Stimulated activated CD4-positive, alpha-beta T cell treated with anti-CD3 and anti-CD28 coated beads, Interleukin-15, amount 100 ng/mL, for 1 hour (primary cell): ENCODE measurements around the gene BCOR.

Experiments
- DNase-seq, 2 donors: peaks; one replicate each; pipeline ENCODE4 v3.0.0-alpha.2; 2020; ENCODE audit warnings: low read depth in 1 of 2, low spot score in 1 of 2

Gene BCOR

DNA sequence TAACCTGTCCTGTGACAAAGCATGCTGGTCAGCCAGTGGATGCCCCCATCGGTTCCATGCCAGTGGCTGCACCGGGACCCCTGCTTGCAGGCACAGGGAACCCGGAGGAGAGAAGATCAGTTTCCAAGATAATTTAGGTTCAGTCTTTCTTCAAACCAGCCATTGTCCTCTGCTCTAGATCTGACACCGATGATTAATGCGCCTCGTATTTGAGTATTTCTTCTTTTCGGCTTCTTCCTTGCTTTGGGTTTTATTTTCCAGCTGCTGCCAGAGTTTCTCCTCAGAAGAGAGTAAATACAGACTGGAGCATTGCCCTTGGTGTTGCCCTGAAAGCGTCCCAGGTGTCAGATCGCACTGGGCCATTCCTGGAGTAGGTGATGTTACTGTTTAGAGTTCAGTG, 19.2 kb upstream of the BCOR start:
- no peak for DNase-seq

DNA sequence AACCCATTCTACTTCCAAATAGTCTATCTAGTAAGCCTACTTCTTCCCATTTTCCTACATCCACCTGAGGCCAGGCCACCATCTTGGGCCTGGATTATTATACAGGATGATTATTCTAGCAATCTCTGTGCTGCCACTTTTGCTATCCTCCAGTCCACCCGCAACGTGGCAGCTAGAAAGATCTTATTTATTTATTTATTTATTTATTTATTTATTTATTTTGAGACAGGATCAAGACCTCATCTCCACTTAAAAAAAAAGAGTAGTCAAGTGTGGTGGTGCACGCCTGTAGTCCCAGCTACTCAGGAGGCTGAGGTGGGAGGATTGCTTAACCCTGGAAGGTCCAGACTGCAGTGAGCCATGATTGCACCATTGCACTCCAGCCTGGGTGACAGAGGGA, 15.2 kb upstream of the BCOR start:
- DNase-seq: no peak

DNA sequence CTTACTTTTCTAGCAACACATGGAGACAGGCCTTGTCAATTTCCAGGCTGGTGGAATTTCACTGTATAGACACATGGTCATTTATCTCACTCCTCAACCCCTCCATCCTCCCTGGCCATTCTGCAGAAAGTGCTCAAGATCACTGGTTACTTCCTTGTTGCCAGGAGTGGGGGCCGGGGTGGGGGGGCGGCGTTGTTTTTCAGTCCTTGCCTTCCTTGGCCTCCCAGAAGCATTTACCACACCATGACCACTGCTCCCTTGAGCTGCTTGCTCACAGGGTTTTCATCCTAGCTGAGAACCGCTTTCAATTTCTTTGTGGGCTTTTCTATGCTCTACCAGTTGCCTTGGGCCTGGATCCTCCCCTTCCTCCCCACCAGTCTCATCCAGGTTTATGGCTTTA, 14.1 kb upstream of the BCOR start:
- no peak for DNase-seq

DNA sequence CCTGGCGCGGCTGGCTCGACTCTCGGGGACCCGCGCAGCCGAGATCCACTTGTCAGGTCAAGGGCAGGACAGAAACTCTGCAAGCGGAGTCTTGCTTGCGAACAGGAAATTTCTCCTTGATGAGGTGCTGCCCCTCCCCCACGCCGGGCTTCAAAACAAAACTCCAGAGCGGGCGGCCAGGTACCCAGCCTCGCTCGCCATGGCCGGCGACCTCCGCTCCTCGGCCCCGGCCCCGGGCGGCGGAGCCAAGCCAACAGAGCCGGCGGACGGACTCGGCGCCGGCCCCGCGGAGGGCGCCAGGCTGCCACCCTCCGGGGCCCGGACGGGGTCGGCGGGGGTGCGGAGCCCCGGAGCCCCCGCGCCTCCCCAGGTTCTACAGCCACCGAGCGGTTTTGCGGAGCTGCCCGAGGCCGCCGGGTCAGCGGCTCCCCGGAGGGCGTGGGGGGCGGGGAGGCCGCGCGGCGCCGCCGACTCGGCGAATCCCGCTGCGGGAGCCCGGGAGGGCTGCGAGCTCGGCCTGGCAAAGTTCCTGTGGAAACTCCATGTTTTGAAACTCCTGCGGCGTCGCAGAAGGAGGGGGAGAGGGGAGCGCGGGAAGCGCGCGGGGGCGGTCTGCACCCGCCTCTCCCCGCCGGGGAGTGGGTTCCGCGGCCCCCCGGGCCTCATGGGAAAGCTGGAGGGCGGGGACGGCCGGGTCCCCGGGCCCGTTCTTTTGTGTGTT, 11.7 kb upstream of the BCOR start:
- DNase-seq: no peak

DNA sequence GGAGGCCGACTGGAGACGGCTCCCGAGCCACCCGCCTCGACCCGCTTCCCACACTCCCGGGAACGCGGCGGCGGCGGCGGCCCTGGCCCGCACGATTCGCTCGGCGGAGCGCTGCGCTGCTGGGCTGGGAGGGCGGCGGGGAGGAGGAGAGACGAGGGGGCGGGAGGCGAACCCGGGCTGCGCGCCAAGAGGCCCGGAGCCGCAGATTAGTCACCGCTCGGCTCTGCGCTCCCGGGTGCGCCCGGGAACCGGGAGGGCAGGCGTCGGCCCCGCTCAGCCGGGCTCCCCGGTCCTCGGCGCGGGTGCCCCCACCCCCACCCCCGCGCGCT, 11.2 kb upstream of the BCOR start:
- DNase-seq: peak in 1 of 2 donors; percentile 32

DNA sequence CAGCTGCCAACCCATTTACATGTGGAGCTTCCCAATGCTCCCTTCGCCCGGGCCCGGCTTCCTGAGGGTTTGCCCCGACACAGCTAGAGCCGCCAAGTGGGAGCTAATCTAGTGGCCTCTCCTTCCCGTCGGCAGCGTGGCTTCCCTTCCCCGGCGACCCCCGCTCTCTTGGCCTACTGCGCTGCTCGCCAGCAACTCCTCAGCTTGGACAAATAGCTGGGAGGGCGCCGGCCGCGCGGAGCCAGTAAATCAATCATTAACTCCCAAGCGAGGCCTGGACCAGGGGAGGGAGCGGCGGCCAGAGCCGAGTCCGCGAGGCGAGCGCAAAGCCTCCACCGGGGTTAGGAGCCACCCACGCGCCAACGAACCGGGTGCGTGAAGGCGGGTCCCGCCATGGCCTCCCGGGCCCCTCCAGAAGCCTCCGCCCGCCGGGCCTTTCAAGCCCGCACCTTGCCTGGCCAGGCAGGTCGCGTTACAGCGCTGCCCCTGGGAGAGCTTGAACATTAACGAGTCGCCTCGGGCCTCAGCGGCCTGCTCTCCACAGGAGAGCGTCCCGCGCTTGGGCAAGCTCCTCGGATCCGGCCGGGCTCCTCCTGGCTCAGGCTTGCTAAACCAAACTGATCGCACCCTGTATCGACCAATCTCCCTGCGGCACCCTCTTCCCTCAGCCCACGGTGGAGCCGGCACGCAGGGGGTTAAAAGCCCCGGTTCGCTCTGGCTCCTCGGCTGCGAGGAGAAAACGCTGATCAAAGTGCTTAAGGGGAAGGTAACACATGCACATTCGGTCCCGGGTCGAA, 10.6 kb upstream of the BCOR start:
- no peak for DNase-seq

DNA sequence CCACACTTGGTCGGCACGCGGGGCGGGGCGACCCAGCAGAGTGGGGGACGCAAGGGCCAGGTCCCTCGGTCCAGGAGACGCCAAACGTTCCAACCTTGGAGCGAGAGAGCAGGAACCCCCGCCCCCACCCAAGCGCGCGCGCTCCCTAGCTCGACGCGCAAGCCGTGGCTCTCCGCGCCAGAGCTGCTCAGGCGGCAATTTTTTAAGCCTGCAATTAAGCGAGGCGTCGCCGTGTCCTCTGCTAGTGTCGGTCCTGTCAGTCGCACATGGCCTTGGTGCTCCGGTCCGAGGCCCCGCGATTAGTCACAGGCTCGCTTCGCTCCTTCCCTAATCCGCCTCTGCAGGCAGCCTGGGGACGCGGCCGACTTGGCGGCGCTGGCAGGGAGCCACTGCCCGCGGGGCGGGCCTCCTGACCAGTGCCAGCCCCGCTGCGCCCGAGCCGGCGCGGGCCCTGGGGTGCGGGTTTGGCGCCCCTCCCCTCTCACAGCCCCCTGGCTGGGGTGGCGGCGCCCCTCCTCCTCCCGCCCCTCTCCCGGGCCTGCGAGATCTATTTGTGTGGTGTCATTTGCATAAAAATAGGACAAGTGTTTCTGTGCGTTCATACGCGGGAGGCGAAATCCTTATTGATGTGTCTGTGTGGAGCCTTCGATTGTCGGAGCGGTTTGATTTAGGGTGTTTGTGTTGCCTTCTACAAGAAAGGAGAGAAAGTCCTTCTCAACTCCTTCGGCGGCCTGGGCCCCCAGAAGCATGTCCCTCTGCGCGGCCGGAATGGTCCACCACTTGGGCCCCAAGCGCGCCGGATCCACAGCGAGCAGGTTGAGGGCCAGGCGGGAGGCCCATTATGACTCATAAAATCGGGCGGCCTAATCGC, 9.8 kb upstream of the BCOR start:
- DNase-seq: no peak

DNA sequence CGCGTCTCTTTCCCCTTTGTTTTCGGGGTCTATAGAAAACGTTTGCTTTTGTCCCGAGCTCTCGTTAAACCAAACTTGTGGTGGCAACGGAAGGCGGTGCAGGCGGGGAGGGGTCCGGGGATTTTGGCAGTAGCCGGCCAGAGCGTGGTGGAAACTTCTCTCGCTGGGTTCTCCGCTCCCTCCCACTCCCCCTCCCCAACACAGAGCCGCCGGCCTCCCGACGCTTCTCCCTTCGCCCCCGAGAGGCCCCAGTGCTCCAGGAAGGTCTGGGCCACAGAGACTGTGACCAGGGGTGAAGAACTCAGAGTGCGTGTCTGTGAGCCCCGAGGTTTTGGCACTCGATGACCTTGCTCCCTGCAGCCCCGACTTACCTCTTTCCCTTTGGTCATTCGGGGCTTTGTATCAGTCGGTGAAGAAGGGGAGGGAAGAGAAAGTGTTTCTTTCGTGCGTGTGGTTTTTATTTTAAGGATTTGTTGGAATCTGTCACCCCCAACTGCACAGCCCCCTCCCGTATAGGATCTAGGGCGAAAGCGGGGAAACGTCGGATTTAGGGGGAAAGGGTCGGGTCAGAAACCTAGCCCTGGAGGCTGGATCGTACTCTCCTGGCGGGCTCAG, 9.0 kb upstream of the BCOR start:
- no peak for DNase-seq

DNA sequence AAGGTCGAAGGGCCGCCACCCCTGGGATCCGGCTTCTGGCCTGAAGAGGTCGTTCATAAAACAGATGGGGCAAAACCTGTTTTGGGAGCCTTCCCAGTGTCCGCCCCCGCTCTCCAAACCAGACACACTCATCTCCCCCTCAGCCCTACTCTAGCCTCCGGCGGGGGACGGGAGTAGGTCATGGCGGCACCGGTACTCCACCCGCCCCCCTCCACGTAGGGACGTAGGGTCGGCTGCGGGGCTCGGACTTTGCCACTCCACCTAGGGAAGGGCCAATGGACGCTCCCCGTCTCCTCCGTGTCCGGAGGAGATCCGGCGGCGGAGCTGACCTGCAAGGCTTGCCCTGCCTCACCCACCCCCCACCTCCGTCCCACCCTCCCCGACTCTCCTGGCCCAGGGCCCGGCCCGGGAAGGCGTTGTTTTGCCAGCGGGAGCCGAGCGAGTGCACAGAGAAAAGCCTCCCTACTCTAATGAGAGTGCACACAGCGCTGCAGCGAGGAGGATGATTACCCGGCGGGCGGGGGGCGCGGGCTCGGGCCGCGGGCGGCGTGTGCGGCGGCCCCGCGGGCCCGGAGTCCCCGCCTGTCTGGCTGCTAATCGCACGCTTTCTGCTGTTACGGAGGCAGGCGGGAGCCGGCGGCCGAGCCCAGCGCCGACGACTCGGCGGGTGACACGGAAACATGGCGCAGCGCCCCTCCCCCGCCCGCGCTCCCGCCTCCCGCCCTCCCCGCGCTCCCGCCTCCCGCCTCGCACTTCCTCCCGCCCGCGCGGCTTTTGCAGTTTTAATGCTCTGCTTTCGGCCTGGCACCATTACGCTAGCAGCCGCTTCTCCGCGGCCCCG, 8.3 kb upstream of the BCOR start:
- DNase-seq: peak; percentile 50 to 63

DNA sequence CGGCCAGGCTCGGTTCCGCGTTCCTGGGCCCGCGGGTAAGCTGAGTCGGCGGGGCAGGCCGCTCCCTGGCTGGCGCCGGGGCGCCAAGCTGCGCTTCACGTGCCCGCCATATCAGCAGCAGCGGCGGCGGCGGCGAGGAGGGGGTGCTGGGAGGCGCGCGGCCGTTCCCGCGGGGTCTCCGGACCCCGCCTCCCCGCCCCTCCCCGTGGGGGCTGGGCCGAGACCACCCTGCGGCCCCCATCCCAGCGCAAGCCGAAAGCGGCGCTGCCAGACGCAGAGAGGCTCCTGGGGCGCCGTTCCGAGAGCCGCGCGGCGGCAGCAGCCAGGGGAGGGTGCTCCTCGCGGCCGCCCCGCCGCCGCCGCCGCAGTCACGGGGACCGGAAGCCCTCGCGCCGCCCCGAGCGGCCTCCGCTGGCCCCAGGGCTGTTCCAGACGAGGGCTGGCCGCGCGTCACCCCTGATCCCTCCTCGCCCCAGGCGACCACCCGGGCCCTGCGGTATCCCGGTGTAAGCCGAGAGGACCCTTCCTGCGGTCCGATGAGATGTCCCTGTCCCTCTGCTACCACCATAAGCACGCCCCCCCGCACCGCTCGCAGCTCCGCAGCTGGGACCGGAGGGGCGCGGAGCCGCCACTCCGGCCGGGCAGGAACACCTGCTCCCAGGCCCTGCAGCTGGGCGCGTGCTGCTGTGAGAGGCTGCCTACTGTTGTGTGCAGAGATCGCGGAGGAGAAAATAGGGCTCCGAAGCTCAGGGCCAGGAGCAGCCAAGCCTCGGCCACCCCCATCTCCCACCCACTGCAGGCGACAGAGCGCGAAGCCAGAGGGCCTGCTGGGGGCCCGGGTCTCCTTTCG, 7.5 kb upstream of the BCOR start:
- DNase-seq: no peak

DNA sequence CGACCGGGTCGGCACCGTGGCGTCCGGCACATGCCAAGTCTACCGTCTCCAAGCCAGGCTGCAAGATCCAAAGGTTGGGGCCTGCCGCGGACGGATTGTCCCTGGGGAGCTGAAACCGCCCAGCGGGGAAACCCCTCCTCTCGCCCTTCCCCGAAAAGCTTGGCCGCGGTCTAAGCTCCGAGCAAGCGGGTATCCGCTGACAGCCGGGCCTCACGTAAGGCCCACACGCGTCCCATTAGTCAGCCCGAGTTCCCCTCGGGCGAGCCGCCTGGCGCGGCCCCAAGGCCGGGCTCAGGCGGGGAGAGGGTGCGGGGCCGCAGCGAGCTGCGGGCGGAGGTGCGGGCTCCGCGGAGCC, 6.8 kb upstream of the BCOR start:
- DNase-seq: no peak

DNA sequence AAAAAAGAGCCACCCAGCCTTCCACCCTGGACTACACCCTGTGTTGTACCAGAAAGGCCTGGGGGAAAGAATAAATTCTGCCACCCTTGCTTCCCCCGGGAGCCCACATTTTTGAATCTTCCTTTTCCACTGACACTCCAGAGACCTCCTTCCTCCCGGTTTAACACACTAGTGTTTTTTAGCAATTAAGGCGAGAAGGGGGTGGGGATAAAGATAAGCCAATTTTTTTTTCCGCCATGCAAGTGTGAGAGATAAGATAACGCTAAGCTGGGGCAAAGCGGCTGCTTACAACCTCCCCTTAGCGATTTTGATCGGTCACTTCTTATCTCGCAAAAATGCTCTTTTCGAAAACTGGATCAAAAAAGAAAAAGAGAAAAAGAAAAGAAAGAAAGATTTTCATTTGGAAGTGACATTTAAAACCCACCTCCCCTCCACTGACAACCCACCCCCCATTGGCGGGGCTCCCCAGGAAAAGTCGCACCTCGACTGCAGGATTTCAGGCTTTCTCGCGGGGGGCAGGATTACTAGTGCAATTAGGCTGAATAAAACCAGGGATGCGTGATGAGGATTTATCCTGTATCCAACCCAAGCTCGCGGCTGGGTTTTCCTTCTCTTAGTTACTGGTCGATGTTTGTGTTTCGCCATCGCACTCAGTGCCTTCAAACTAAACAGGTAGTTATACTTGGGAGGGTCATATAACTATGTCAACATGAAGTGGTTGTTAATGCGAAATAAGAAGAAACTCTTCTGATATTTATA, 6.0 kb upstream of the BCOR start:
- DNase-seq: no peak

DNA sequence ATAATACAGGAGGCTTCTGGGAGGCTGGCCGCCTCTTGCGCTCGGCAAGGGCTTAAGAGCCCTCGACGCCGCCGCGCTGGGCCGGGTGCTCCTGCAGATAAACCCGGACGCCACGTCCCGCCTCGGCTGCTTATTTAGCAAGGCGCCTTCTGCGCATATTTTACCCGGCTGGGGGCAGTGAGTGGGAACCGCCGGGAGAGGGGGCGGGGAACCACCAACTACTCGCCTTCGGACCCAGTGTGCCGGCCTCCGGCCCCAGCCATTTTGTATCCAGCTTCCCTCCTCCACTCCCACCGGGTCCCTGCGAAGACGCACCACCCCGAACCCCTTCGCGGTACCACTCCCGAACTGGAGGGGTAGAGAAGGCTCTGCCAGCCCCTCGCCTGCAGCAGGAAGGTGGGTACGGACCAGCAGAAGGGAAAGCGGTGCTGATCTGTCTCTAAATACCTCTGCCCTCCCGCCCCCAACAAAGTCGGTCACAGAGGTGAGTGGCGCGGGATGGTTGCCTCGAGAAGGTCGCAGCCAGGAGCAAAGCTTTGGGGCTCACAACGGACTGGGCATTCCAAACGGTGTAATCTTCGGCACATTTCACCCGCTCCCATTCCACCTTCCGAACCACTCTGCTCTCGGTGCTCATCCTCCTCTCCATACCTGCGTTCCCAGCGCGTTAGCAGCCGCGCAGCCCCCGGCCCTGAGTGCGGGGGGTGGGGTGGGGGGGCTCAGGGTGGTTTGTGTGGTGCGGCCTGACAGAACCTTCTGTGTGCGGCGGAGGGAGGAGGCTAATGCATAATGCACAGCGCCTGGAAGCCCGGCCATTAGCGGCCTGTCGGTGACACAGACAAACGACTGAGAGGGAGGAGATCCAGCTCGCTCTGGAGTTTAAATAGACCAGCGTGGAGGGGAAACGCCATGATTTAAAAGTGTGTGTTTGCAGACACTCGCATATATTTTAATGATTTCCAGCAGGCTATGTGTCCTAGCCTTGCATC, 4.9 kb upstream of the BCOR start:
- DNase-seq: no peak

DNA sequence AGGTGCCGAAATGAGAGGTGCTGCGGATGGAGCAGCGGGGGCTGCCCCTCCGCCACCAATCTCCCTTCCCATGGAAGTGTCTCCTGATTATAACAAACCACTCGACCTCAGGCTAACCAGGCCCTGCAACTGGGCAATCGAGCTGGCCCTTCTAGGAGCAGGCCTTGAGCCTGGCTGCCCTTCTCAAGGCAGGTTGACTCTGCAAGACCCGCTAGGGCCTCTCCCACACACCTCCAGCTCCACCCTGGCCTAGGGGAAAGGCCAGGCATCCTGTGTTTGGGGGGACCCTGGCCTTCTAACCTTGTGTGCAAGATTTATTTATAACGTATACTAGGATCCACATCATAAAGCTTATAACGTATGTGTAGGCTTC, 3.7 kb upstream of the BCOR start:
- DNase-seq: no peak

DNA sequence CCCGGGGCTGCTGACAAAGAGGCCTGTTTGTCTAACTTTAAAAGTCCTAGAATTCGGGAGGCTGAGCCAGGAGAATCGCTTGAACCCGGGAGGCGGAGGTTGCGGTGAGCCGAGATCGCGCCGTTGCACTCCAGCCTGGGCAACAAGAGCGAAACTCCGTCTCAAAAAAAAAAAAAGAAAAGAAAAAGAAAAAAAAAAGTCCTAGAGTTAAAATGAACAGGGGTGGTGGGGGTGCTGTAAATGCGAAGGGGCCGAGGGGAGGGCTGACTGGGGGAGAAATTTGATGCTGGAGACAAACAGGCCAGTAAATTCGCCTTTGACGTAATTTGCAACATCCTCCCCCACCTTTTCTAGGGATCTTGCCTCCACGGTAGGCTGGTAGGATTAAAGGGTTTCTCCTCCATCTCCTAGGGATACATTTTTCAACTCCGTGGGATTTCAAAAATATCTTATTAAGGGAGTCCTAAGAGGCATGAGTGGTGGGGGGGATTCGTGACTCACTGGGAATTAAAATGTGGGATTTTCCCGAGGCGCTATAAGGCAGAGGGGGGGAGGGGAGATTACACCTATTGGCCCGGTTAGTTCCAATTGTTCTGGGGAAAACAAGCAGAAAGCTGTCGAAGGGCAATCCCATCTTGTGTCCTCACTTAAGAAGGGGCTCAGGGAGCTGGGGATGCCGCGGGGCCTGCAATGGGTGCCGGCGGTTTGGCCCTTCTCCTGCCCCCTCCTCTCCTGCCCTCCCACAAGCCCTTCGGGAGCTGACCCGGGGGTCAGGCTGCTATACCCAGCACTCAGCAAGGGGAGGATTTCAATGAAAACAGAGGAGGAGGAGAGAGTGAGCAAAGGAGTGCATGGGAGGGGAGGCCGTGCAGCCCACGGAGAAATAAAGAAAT, 3.0 kb upstream of the BCOR start:
- no peak for DNase-seq

DNA sequence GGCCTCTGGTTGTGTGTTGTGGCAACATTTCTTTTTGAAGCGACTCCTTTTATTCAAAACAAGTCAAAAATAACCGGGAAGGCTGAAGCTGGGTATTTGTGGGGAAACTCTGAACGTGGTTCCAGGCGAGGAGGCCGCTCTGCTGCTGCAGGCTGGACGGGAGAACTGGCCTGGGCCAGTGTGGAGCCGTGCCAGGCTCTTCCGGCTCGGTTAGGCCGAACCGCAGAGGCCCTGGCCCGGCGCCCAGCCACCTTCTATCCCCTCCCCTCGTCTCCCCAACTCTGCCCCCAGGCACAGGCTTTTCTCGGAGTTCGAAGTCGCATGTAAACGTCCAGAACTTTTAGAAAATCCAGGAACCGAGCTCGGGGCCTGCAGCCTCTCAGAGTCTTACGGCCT, 2.4 kb upstream of the BCOR start:
- DNase-seq: no peak
